ENCODE measurements around the gene RHOH. TPM values are rescaled to one million over a fixed set of nuclear protein-coding genes. Genes with fewer than 3 reads are reported as not detected.

The RHOH gene
- total RNA-seq, 4 donors from 2014 or later: 0.13 to 3.6 (median 2.7) TPM

DNA sequence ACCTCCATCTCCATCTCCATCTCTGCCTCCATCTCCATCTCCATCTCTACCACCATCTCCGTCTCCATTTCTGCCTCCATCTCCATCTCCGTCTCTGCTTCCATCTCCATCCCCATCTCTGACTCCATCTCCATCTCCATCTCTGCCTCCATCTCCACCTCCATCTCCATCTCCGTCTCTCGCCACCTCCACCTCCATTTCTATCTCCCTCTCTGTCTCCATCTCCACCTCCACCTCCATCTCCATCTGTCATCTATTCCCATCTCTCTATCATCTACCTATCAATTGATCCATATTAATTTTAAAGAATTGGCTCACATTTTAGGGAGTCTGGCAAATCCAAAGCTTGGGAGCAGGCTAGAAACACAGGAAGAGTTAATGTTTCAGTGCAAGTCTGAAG lies 98.7 kb downstream of the RHOH start:
- Histone ChIP-seq H3K4me3 (no peak overlapping the region), H3K36me3 (no peaks in the 10 kb centered on the region), H3K9me3 (no peaks in the 10 kb centered on the region), H3K27ac (replicated peaks in 1 of 4) (no peak overlapping the region), H3K27me3 (no peaks in the 10 kb centered on the region), H3K4me1 (no peaks in the 10 kb centered on the region)
- WGBS: 89% methylated on average over 4 of the region's 4 CpGs
- TF ChIP-seq EP300 (IDR thresholded peaks at IDR 0.05) (no peak), CTCF (IDR thresholded peaks at IDR 0.05) (no peak), POLR2AphosphoS5 (IDR thresholded peaks at IDR 0.05) (no peak), POLR2A (IDR thresholded peaks at IDR 0.05; ENCODE audit: low read depth) (no peak)
- intact Hi-C loops (cut with DNase I): no loop called here
- no peak for DNase-seq (ENCODE audit: extremely low spot score)

Other genes starting within 250 kb of the RHOH start
- gene PDS5A, start 219.1 kb upstream of the RHOH start, total RNA-seq: 10 to 100 TPM; 48.2 to 56.1 (median 51.3) TPM
- gene N4BP2, start 140.2 kb upstream of the RHOH start, total RNA-seq: 1 to 10 TPM; 5.5 to 9.7 (median 7.7) TPM
- under 1 TPM in 1 of 4 donors, not detected in 3; 0.11 TPM for gene CHRNA9, start 138.3 kb downstream of the RHOH start, total RNA-seq

All from esophagus muscularis mucosa (tissue), 4 donors.